HT-29 (cell line): Measurements from ENCODE around the gene CHP2. TPM values are rescaled to one million over a fixed set of nuclear protein-coding genes. Genes with fewer than 3 reads are reported as not detected.
"Not testable (repeated sequence)": the region's sequence is repeated elsewhere in the genome, so short reads cannot be mapped to it uniquely, and the experiment has no call there.

ENCODE experiments used
- DNase-seq: peaks from one replicate; pipeline ENCODE4 v3.0.0-alpha.2; 2015; ENCODE audit warnings: low spot score
- total RNA-seq: library from RNA; depleted of rRNA; stranded (reverse); fragments of >200 nt; shearing (Covaris generic); gene quantifications from 2 replicates; pipeline ENCODE4 v1.2.3, GENCODE V29; 2014; rRNA removed

The CHP2 gene
- 0.08 and 0.56 TPM in 2 replicates for total RNA-seq

GRCh38 chr16:23754594-23755483 is at the start of gene CHP2:
TSS of gene CHP2 (plus strand) at chr16:23755026. CDS start at chr16:23755050, 24 bp downstream.
- no peak for DNase-seq

DNA sequence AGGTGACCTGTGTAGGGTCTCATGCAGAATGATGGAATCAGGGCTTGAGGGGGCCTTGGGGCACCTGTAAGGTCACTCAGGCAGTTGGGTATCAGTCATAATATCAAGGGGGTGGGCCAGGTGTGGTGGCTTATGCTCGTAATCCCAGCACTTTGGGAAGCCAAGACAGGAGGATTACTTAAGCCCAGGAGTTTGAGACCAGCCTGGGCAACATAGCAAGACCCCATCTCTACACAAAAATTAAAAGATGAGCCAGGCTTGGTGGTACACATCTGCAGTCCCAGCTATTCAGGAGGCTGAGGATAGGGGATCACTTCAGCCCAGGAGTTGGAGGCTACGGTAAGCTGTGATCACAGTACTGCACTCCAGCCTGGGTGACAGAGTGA is 49.3 kb upstream of the CHP2 start:
- DNase-seq: no peak

DNA sequence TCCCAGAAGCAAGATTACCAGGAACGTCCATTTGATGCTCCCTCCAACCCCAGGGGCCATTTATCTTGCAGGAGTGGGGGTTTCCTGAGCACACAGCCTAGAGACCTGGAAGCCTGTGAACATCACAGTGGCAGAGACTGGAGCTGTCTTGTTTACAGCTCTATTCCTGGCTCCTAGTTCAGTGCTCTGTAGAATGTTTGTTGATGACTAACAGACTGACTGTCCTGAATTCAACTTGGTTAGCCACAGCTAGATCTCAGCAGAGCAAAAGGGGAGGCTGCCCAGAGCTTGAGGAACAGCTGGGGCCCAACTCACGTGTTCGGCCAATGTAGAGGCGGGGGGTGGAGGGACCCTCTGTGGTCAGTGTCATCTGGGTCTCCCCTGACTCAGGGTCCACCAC is 48.4 kb upstream of the CHP2 start:
- DNase-seq: no peak

GRCh38 chr16:23709536-23709935 is 45.3 kb upstream of the CHP2 start:
- no peak for DNase-seq

- DNase-seq: no peak
Observed at GRCh38 chr16:23710008-23710407, 44.8 kb upstream of the CHP2 start.

- no peak for DNase-seq
Observed at GRCh38 chr16:23710504-23710903, 44.3 kb upstream of the CHP2 start.

- DNase-seq: peak; percentile 57
Observed at GRCh38 chr16:23711785-23712184, 43.0 kb upstream of the CHP2 start.

GRCh38 chr16:23712976-23713375 is 41.9 kb upstream of the CHP2 start, which contains the start of gene ERN2:
TSS of gene ERN2 (minus strand) at chr16:23713222. CDS start at chr16:23713187, 35 bp downstream.
- DNase-seq: peak; percentile 34

- DNase-seq: no peak
Observed at GRCh38 chr16:23716484-23716883, 38.3 kb upstream of the CHP2 start.

DNA sequence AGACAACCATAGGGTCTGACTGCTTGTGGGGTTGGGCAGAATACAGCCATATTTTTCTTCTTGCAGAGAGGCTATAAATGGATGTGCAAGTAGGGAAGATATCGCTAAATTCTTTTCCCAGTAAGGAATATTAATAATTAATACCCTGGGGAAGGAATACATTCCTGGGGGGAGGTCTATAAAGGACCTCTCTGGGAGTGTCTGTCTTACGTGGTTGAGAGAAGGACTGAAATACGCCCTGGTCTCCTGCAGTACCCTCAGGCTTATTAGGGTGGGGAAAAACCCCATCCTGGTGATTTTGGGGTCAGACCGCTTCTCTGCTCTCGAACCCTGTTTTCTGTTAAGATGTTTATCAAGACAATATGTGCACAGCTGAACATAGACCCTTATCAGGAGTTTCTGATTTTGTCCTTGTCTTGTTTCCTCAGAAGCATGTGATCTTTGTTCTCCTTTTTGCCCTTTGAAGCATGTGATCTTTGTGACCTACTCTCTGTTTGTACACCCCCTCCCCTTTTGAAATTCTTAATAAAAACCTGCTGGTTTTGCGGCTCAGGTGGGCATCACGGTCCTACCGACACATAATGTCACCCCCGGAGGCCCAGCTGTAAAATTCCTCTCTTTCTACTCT is 32.1 kb upstream of the CHP2 start:
- not testable (repeated sequence) for DNase-seq

- no peak for DNase-seq
Observed at GRCh38 chr16:23724096-23724784, 30.6 kb upstream of the CHP2 start.

- no peak for DNase-seq
Observed at GRCh38 chr16:23724785-23725131, 30.1 kb upstream of the CHP2 start.

DNA sequence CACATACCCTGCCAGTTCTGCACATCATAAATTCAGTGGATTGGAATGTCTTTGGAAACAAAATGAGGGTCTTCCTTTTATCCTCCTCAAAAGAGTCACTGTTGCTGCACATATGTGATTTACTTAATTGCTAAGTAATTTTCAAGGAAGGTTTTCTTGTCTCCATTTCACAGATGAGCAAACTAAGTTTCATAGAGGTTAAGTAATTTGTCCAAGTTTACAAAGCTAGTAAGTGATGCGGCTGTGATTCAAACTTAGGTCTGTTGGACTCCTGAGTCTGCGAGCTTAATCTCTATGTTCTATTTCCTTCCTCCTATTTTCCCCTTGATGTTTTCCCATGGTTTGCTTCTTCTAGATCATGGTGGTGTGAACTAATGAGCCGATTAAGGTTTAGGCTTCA is 28.1 kb upstream of the CHP2 start:
- no peak for DNase-seq

DNA sequence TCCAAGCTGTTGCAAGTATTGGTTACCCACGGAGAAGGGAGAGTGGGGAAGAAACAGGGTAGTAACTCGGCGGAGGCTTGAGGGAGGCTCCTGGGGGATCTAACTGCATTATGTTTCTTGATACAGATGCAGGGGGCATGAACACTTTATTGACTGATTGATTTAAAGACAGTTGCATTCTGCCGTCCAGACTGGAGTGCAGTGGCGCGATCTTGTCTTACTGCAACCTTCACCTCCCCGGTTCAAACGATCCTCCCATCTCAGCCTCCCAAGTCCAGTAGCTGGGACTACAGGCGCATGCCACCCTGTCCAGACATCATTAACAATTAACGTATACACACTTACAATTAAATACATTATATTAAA is 26.7 kb upstream of the CHP2 start:
- DNase-seq: no peak

DNA sequence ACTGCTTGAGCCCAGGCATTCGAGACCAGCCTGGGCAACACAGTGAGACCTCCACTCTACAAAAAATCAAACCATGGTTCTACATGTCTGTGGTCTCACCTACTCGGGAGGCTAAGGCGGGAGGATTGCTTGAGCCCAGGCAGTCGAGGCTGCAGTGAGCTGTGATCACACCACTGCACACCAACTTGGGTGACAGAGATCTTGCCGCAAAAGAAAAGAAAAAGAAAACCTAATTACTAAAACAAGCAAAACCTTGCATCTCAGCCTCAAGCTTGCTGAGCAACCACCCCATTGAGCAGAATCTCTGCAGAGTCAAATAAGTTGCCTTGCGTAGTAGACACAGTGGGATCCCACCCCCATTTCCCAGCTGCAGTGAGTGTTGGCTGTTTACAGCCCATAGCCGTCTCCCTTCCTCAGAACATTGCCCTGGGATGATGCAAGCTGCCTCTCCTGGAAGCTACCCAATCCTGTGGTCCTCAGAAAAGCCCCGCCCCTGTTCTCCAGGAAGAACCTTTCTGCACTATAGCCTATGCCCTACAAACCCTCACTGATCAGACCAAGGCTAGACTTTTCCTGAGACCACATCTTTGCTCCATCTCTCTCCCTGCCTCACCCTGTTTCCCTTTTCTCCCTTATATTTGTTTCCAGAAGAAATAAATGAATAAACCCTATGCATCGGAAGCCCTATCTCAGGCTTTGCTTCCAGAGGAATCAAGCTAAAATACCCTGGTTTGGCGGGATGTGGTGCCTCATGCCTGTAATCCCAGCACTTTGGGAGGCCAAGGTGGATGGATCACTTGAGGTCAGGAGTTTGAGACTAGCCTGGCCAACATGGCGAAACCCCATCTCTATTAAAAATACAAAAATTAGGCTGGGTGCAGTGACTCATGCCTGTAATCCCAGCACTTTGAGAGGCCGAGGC is 25.1 kb upstream of the CHP2 start:
- DNase-seq: peak; percentile 66

- no peak for DNase-seq
Observed at GRCh38 chr16:23734176-23734893, 20.5 kb upstream of the CHP2 start.

DNA sequence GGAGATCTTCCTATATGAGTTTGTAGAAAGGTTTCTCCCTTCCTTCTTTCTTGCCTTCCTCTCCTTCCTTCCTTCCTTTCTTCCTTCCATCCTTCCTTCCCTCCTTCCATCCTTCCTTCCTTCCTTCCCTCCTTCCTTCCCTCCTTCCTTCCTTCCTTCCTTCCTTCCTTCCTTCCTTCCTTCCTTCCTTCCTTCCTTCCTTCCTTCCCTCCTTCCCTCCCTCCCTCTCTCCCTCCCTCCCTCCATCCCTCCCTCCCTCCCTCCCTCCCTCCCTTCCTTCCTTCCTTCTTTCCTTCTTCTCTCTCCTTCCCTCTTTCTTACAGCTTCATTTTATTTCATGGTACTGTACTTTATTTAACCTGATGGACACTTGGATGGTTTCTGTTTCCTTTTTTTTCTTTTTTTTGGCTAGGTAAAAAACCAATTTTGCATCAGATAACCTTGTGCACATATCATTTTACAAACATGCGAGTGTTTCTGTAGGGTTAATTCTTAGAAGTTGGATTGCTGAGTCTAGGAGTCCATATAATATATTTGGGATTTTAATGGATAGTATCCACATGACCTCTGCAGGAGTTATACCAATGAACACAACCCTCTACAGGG is 17.3 kb upstream of the CHP2 start:
- DNase-seq: not testable (repeated sequence)

- no peak for DNase-seq
Observed at GRCh38 chr16:23739516-23739915, 15.3 kb upstream of the CHP2 start.

- no peak for DNase-seq
Observed at GRCh38 chr16:23741675-23742303, 13.0 kb upstream of the CHP2 start.

- no peak for DNase-seq
Observed at GRCh38 chr16:23742766-23743165, 12.1 kb upstream of the CHP2 start.
